ENCODE results near the gene ISM1.
A peak's percentile ranks its signal among the peaks of the same experiment; 100 is the strongest.

Gene ISM1

DNA sequence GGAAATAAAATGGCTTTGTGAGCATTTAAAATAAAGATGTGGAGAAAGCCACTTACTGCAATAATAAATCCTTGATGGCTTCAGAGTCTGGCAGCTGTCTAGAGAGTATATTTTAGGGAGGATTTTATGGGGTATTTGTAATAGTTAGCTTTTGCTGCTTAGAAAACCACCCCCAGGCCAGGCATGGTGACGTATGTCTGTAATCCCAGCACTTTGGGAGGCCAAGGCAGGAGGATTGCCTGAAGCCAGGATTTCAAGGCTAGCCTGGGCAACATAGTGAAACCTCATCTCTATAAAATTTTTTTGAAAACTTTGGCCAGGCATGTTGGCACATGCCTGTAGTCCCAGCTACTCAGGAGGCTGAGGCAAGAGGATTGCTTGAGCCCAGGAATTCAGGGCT lies 63.8 kb downstream of the ISM1 start:
- DNase-seq, result no peak

- no peak for DNase-seq
Observed at GRCh38 chr20:13285408-13285807, 64.3 kb downstream of the ISM1 start.

GRCh38 chr20:13286052-13286451 lies 65.0 kb downstream of the ISM1 start:
- no peak for DNase-seq

- DNase-seq, result no peak
Observed at GRCh38 chr20:13286607-13287006, 65.5 kb downstream of the ISM1 start.

GRCh38 chr20:13288357-13288756 lies 67.3 kb downstream of the ISM1 start:
- no peak for DNase-seq

GRCh38 chr20:13289031-13289430 lies 68.0 kb downstream of the ISM1 start:
- no peak for DNase-seq

GRCh38 chr20:13290724-13291123 lies 69.7 kb downstream of the ISM1 start:
- DNase-seq, result no peak

DNA sequence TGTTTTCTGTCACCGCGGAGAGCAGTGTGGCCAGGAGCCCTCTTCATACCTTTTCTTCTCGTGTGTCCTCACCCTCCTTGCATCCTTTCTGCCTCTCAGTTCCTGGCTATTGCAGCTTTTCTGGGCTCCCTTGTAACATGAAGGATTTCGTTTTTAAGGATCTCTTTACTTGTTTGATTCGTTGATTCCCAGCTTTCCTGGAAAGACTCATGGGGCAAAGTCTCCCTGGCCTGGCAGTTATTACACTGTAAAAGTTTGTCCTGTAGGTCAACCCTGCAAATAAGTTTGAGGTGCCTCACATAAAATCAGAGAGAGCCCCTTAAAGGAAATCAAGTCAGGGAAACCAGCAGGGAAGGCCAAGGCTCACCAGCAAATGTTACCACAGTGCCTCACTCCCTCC lies 70.1 kb downstream of the ISM1 start:
- no peak for DNase-seq

GRCh38 chr20:13292201-13292885 lies 71.3 kb downstream of the ISM1 start:
- DNase-seq, result no peak

DNA sequence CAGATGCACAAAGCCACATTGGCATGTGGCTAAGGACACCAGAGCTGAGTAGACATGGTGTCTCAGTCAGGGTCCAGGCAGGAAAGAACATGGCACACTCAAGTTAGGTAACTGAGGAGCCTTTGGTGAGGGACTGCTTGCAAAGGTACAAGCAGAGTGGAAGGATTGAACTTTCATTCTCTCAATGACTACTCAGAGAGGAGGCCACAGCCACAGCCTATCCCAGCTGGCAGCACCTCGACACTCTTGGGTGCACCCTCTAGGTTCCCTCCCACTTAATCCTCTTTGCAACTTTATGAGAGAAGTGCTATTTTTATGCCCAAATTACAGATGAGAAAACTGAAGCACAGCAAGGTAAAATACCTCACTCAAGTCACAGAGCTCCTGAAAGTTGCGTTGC lies 73.4 kb downstream of the ISM1 start:
- DNase-seq, result no peak

GRCh38 chr20:13295637-13296036 lies 74.6 kb downstream of the ISM1 start:
- no peak for DNase-seq

GRCh38 chr20:13296070-13296469 lies 75.0 kb downstream of the ISM1 start:
- no peak for DNase-seq

DNA sequence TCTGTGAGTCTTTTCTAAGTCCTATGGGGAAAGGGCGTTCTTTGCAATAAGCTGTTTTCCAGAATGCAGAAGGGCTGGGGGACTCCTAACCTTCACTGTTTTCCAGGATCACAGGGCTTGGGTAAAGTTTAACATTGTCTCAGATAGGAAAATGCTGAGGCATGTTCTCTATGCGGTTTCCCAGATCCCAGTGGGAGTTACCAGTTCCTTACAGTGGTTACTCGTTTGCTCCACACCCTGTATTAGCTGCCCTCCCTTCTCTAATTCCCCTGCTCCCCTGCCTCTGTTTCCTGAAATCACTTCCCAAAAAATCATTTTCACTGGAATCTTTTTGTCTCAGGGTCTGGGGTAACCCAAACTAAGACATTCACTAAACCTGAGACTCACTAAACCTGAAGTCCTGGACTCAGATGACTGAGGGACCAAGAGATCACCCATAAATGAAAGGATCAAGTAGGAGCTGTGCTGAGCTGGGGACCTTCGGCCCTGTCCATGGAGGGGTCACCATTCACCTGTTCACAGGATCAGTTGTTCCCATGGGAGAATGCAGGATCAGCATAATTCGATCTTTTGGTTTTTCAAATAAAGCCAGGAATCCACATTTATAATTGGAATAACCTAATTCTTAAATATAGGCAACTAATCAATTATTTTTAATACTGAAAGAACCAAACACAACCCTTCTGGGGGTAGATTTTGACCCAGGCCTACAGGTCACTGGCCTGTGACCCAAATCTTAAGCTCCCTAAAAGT lies 76.2 kb downstream of the ISM1 start:
- DNase-seq, result no peak

GRCh38 chr20:13298692-13299373 lies 77.8 kb downstream of the ISM1 start:
- no peak for DNase-seq

DNA sequence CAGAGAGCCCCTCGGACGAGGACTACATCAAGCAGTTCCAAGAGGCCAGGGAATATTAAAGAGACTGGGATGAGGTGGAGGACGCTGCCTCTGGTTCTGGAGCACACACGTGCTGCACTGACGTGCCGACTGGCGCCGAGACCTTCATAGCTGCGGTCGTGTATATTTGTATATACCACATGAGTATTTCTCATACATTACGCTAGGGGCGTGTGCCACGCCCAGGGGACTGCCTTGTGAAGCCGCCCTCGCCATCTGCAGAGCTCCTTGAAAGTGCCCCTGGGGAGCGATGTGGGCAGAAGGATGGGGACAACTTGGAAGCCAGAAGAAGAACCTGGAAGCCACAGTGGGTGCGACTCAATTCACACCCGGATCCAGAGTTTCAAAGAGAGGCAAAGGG lies 78.3 kb downstream of the ISM1 start:
- no peak for DNase-seq

- DNase-seq, result no peak
Observed at GRCh38 chr20:13301596-13301995, 80.5 kb downstream of the ISM1 start.

- peak; percentile 15 for DNase-seq
Observed at GRCh38 chr20:13302647-13303450, 81.8 kb downstream of the ISM1 start.

- no peak for DNase-seq
Observed at GRCh38 chr20:13305284-13305683, 84.2 kb downstream of the ISM1 start.

DNA sequence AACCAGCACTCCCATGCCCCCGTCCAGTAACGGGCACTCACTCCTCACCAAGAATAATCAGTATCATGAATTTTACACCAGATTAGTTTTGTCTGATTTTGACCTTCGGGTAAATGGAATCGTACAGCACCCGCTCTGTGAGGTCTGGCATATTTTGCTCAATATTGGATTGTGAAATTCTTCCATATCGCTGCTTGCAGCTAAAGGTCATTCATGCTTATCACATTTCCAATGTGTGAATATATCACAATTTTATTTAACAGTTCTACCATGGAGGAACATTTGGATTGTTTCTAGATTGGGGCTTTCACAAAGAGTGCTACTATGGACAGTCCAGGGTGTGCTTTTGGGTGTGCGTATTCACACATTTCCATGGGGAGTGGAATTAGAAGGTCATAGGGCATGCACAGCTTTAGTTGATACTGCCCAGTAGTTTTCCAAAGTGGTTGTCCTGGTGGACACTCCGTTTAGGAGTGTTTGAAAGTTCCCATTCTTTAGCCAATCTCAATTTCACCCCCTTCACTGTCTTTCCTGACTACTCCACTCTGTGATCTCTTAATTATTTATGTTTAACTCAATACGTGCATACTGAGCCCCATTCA lies 86.6 kb downstream of the ISM1 start:
- no peak for DNase-seq

GRCh38 chr20:13312300-13312699 lies 91.2 kb downstream of the ISM1 start:
- no peak for DNase-seq

- DNase-seq, result no peak
Observed at GRCh38 chr20:13313201-13313600, 92.1 kb downstream of the ISM1 start.

- DNase-seq, result no peak
Observed at GRCh38 chr20:13317439-13317838, 96.4 kb downstream of the ISM1 start.
